Measurements from ENCODE around the gene ZSCAN31.

- TF ChIP-seq POLR2A (IDR thresholded peaks at IDR 0.05) = no peak
- TF ChIP-seq POLR2AphosphoS5 (IDR thresholded peaks at IDR 0.05) = no peak
- no peak for TF ChIP-seq EP300 (IDR thresholded peaks at IDR 0.05; ENCODE audit: low read depth)
- TF ChIP-seq CTCF (IDR thresholded peaks at IDR 0.05) = no peak
These were observed 846 bp downstream of the ZSCAN31 start for GRCh38 chr6:28335040-28335563.
